HFFc6 (cell line): ENCODE data around the gene EVX2. TPM values are rescaled to one million over a fixed set of nuclear protein-coding genes. Genes with fewer than 3 reads are reported as not detected.

Experiments
- DNase-seq: peaks from one replicate; pipeline ENCODE4 v3.0.0-alpha.2; 2018
- H3K27ac Mint-ChIP-seq: 2 replicates; pipeline ENCODE4 v1.8.0; 2020; ENCODE audit warnings: mild to moderate bottlenecking, mixed read lengths
- H3K27me3 Mint-ChIP-seq: 2 replicates; pipeline ENCODE4 v1.8.0; 2021; ENCODE audit warnings: mild to moderate bottlenecking, moderate library complexity, mixed read lengths; ENCODE audit not compliant: insufficient read depth
- H3K36me3 Mint-ChIP-seq: 2 replicates; pipeline ENCODE4 v1.8.0; 2021; ENCODE audit warnings: low read depth, mixed read lengths
- H3K4me1 Mint-ChIP-seq: 2 replicates; pipeline ENCODE4 v1.8.0; 2020; ENCODE audit warnings: low read depth, mixed read lengths
- H3K4me3 Mint-ChIP-seq: 2 replicates; pipeline ENCODE4 v1.8.0; 2020; ENCODE audit warnings: mild to moderate bottlenecking, moderate library complexity, mixed read lengths
- H3K9me3 Mint-ChIP-seq: 2 replicates; pipeline ENCODE4 v1.8.0; 2020; ENCODE audit warnings: mild to moderate bottlenecking, mixed read lengths
- total RNA-seq, 6 experiments: library from RNA; stranded (reverse); fragmentation: NEBNext Ultra II Directional; extraction: Animal tissue kit (Norgen Biotek cat#: 25700); gene quantifications; 2 replicates in 1 of 6; 3 replicates in 5 of 6; pipeline ENCODE4 v1.2.3, GENCODE V29; 2021
- TF ChIP-seq, protein P1 (sequence below): fragments of 200-600 bp; sonication (generic); IDR thresholded peaks from 2 replicates; pipeline ENCODE4 v1.5.0; 2021; ENCODE audit warnings: antibody characterized with exemption, mild to moderate bottlenecking

EVX2 gene
- total RNA-seq, 6 experiments from 2014 or later, result not detected

- TF ChIP-seq, protein P1, sequence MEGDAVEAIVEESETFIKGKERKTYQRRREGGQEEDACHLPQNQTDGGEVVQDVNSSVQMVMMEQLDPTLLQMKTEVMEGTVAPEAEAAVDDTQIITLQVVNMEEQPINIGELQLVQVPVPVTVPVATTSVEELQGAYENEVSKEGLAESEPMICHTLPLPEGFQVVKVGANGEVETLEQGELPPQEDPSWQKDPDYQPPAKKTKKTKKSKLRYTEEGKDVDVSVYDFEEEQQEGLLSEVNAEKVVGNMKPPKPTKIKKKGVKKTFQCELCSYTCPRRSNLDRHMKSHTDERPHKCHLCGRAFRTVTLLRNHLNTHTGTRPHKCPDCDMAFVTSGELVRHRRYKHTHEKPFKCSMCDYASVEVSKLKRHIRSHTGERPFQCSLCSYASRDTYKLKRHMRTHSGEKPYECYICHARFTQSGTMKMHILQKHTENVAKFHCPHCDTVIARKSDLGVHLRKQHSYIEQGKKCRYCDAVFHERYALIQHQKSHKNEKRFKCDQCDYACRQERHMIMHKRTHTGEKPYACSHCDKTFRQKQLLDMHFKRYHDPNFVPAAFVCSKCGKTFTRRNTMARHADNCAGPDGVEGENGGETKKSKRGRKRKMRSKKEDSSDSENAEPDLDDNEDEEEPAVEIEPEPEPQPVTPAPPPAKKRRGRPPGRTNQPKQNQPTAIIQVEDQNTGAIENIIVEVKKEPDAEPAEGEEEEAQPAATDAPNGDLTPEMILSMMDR, result no peak
- H3K4me3 Mint-ChIP-seq, result no peak overlapping the region
- no peak for DNase-seq
- peaks cover 30% of the 10 kb centered on the region for H3K9me3 Mint-ChIP-seq
- H3K27ac Mint-ChIP-seq, result no peak overlapping the region
- peaks cover 57% of the 10 kb centered on the region for H3K27me3 Mint-ChIP-seq
- peaks cover 12% of the 10 kb centered on the region for H3K36me3 Mint-ChIP-seq
- H3K4me1 Mint-ChIP-seq, result peaks cover 17% of the 10 kb centered on the region
Measured at GRCh38 chr2:176081837-176082524, 1.8 kb downstream of the EVX2 start.

DNA sequence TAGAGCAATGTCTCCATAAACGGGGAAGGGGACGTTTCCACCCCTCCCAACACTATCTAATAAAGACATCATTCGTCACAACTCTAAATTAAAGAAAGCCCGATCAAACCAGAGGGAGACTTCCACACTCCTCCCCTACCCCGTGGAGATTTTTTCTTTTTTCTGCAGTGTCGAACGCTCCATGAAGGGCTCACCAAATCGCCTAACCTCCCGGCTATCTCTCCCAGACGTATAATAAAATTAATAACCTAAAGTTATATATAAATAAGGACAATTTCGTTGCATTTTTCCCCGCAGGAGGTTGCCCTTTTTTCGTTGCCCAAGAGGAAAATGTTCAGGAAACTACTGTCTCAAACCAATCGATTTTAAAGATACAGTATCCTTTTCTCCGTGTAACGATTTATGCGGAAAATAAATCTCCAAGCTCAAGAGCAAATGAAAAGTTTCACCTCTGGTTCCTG lies 2.4 kb downstream of the EVX2 start:
- no peak overlapping the region; the same call in 1 of the 2 replicates for H3K4me3 Mint-ChIP-seq
- H3K4me1 Mint-ChIP-seq, result peaks cover 17% of the 10 kb centered on the region
- H3K9me3 Mint-ChIP-seq, result peaks cover 30% of the 10 kb centered on the region
- H3K27me3 Mint-ChIP-seq, result peaks cover 59% of the 10 kb centered on the region
- TF ChIP-seq, protein P1, result no peak
- DNase-seq, result no peak
- peaks cover 12% of the 10 kb centered on the region for H3K36me3 Mint-ChIP-seq
- H3K27ac Mint-ChIP-seq, result no peak overlapping the region

DNA sequence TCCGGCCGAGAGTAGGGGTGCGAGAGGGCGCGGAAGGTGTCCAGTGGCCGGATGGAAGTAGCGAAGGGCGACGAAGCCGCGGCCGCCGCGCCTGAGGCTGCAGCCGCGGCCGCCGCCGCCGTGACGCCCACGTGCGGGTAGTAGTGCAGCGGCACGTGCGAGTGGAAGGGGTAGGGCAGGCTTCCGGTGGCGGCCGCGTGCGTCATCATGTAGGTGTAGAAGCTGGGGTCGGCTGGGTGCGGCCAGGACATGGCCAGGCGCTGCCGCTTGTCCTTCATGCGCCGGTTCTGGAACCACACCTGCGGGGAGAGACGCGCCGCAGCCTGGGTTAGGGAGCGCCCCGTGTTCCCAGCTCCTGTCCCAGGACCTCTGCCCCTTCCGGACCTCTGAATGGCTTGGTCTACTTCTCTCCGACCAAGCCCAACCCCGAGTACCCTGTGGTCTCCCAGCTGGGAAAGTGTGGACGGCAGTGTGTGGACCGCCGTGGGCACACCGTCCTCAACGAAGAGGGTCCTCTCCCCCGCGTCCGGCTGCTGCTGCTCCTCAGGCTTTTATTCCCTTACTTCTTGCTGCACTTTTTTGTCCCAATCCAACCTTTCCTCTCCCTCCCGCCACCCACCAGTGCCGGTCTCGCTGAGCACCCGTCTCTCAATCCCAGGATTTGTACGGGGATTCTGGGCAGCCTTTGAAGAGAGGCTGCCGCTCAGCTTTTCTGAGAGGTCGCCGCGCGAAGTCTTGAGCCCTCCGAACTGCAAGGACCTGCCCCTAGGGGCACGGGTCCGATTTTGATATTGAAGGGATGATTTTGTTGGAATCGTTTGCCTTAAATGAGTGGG lies 3.0 kb downstream of the EVX2 start:
- DNase-seq, result no peak
- TF ChIP-seq, protein P1, result no peak
- H3K4me3 Mint-ChIP-seq, result no peak overlapping the region; the same call in 1 of the 2 replicates
- H3K27ac Mint-ChIP-seq, result no peak overlapping the region
- peaks cover 64% of the 10 kb centered on the region for H3K27me3 Mint-ChIP-seq
- H3K9me3 Mint-ChIP-seq, result peaks cover 30% of the 10 kb centered on the region
- H3K4me1 Mint-ChIP-seq, result peaks cover 17% of the 10 kb centered on the region
- H3K36me3 Mint-ChIP-seq, result peaks cover 12% of the 10 kb centered on the region

DNA sequence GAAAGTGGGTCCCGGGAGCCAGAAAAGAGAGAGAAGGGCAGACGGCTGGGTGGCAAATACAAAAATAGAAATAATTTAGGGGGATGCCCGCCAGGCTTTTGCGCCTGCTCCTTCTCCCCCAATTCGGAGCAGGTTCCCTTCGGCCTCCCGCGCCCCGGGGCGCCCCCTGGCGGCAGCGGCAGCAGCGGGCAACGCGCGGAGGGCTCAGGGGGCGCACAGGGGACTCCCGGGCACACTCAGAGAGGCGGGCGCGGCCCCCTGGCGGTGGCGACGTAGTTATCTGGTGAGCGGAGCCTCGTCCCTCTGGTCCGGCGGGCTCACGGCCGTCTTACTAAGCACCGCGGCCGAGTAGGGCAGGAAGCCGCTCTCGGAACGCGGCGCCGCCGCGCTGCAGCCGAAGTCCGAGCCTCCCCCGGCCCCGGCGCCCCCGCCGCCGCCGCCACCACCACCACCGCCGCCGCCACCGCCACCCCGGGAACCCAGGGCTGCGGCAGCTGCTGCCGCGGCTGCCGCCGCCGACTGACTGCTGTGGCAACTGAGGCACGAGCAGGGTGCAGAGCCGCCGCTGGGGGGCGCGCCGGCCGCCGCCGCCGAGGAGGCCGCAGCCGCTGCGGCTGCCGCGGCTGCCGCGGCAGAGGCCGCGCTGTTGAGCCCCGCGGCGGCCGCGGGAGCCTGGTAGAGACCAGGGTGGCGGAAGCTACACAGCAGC lies 3.8 kb downstream of the EVX2 start:
- Mint-ChIP-seq H3K4me1 (peaks cover 16% of the 10 kb centered on the region), H3K9me3 (peaks cover 30% of the 10 kb centered on the region), H3K27ac (no peak overlapping the region), H3K4me3 (peak overlapping the region; percentile 84), H3K27me3 (peaks cover 64% of the 10 kb centered on the region), H3K36me3 (peaks cover 12% of the 10 kb centered on the region)
- TF ChIP-seq, protein P1, result peak; percentile 97
- peak; percentile 52 for DNase-seq

- peaks cover 30% of the 10 kb centered on the region for H3K9me3 Mint-ChIP-seq
- peaks cover 61% of the 10 kb centered on the region for H3K27me3 Mint-ChIP-seq
- H3K4me1 Mint-ChIP-seq, result peaks cover 10% of the 10 kb centered on the region
- peak overlapping the region; percentile 84 for H3K4me3 Mint-ChIP-seq
- TF ChIP-seq, protein P1, result no peak
- no peak overlapping the region for H3K27ac Mint-ChIP-seq
- DNase-seq, result no peak
- H3K36me3 Mint-ChIP-seq, result peaks cover 12% of the 10 kb centered on the region
Measured at GRCh38 chr2:176079285-176079830, 4.4 kb downstream of the EVX2 start.
